ENCODE results near the gene OR4Q3.
"Not testable (repeated sequence)": the region's sequence is repeated elsewhere in the genome, so short reads cannot be mapped to it uniquely, and the experiment has no call there.

Gene OR4Q3

GRCh38 chr14:19743256-19743655, at the start of gene OR4Q3:
Gene OR4Q3, plus strand, starts transcription at chr14:19743571.
- no peak for DNase-seq (ENCODE audit: low read depth, low spot score)

GRCh38 chr14:19729359-19729758, 14.0 kb upstream of the OR4Q3 start:
- no peak for DNase-seq (ENCODE audit: low read depth, low spot score)

- DNase-seq (ENCODE audit: low read depth, low spot score) = no peak
Observed at GRCh38 chr14:19729763-19730162, 13.6 kb upstream of the OR4Q3 start.

GRCh38 chr14:19733893-19734292, 9.5 kb upstream of the OR4Q3 start:
- not testable (repeated sequence) for DNase-seq (ENCODE audit: low read depth, low spot score)

- not testable (repeated sequence) for DNase-seq (ENCODE audit: low read depth, low spot score)
Observed at GRCh38 chr14:19752316-19752715, 8.9 kb downstream of the OR4Q3 start.

- no peak for DNase-seq (ENCODE audit: low read depth, low spot score)
Observed at GRCh38 chr14:19754172-19754571, 10.8 kb downstream of the OR4Q3 start.

GRCh38 chr14:19771491-19771890, 28.1 kb downstream of the OR4Q3 start:
- not testable (repeated sequence) for DNase-seq (ENCODE audit: low read depth, low spot score)

GRCh38 chr14:19771895-19772430, 28.6 kb downstream of the OR4Q3 start:
- DNase-seq (ENCODE audit: low read depth, low spot score) = no peak

- not testable (repeated sequence) for DNase-seq (ENCODE audit: low read depth, low spot score)
Observed at GRCh38 chr14:19772454-19772853, 29.1 kb downstream of the OR4Q3 start.

GRCh38 chr14:19773204-19773603, 29.8 kb downstream of the OR4Q3 start, which contains the start of gene OR4M1:
Gene OR4M1, plus strand, starts transcription at chr14:19773504. Its CDS starts 6,819 bp downstream, at chr14:19780323.
- DNase-seq (ENCODE audit: low read depth, low spot score) = not testable (repeated sequence)

- no peak for DNase-seq (ENCODE audit: low read depth, low spot score)
Observed at GRCh38 chr14:19775587-19775986, 32.2 kb downstream of the OR4Q3 start.

GRCh38 chr14:19785848-19786247, 42.5 kb downstream of the OR4Q3 start:
- DNase-seq (ENCODE audit: low read depth, low spot score) = not testable (repeated sequence)

- not testable (repeated sequence) for DNase-seq (ENCODE audit: low read depth, low spot score)
Observed at GRCh38 chr14:19787318-19787717, 43.9 kb downstream of the OR4Q3 start.

GRCh38 chr14:19788150-19788549, 44.8 kb downstream of the OR4Q3 start:
- DNase-seq (ENCODE audit: low read depth, low spot score) = not testable (repeated sequence)

- DNase-seq (ENCODE audit: low read depth, low spot score) = not testable (repeated sequence)
Observed at GRCh38 chr14:19796520-19797108, 53.2 kb downstream of the OR4Q3 start.
